Progenitor cell of endocrine pancreas (in vitro differentiated cells): Measurements from ENCODE around the gene SH3BP5. TPM values are rescaled to one million over a fixed set of nuclear protein-coding genes. Genes with fewer than 3 reads are reported as not detected.

ENCODE experiments used
- DNase-seq: peaks from one replicate; pipeline ENCODE4 v3.0.0; 2021; ENCODE audit warnings: low spot score; ENCODE audit not compliant: unreplicated experiment
- H3K27ac Mint-ChIP-seq: 2 replicates; pipeline ENCODE4 v1.8.0; 2021; ENCODE audit warnings: mild to moderate bottlenecking, moderate library complexity, mixed read lengths
- H3K27me3 Mint-ChIP-seq: 2 replicates; pipeline ENCODE4 v1.8.0; 2021; ENCODE audit warnings: mixed read lengths
- H3K36me3 Mint-ChIP-seq: 2 replicates; pipeline ENCODE4 v1.8.0; 2022; ENCODE audit warnings: mixed read lengths; ENCODE audit not compliant: insufficient read depth
- H3K4me1 Mint-ChIP-seq: 2 replicates; pipeline ENCODE4 v1.8.0; 2021; ENCODE audit warnings: low read depth, mixed read lengths
- H3K4me3 Mint-ChIP-seq: 2 replicates; pipeline ENCODE4 v1.8.0; 2021; ENCODE audit warnings: low read depth, mild to moderate bottlenecking, moderate library complexity, mixed read lengths
- H3K9me3 Mint-ChIP-seq: 2 replicates; pipeline ENCODE4 v1.8.0; 2021; ENCODE audit warnings: low read depth, mixed read lengths
- total RNA-seq: library from RNA; stranded (reverse); gene quantifications from 2 replicates; pipeline ENCODE4 v1.2.1, GENCODE V29; 2021
- TF ChIP-seq, protein P1 (sequence below): fragments of 200-600 bp; sonication (generic); IDR thresholded peaks from one replicate; pipeline ENCODE4 v1.5.0; 2021; ENCODE audit warnings: antibody characterized with exemption, mild to moderate bottlenecking; ENCODE audit not compliant: unreplicated experiment

The SH3BP5 gene
- total RNA-seq, 1 donor from 2014 or later = 11.6 TPM

DNA sequence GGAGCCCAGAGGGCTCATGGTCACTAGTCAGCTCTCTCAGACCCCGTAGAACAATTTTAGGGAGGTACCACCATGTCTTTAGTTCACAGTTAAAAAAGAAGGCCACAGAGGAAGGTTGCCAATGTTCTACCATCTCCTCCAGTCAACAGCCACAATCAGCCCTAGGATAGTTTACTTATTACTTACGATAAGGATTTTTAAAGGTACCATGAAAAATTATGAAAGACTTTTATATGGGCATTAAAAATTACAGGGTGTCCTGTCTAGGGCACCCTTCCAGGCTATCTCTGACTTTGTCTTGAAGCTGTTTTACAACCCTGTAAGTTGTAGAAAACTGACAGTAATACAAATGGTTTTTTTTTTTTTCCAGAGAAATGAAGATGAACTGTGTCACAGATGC is 68.5 kb downstream of the SH3BP5 start:
- no peak overlapping the region for H3K4me3 Mint-ChIP-seq
- no peaks in the 10 kb centered on the region for H3K27me3 Mint-ChIP-seq
- peaks cover 4% of the 10 kb centered on the region for H3K36me3 Mint-ChIP-seq
- no peak for DNase-seq
- no peaks in the 10 kb centered on the region for H3K4me1 Mint-ChIP-seq
- no peak overlapping the region for H3K27ac Mint-ChIP-seq
- TF ChIP-seq, protein P1, sequence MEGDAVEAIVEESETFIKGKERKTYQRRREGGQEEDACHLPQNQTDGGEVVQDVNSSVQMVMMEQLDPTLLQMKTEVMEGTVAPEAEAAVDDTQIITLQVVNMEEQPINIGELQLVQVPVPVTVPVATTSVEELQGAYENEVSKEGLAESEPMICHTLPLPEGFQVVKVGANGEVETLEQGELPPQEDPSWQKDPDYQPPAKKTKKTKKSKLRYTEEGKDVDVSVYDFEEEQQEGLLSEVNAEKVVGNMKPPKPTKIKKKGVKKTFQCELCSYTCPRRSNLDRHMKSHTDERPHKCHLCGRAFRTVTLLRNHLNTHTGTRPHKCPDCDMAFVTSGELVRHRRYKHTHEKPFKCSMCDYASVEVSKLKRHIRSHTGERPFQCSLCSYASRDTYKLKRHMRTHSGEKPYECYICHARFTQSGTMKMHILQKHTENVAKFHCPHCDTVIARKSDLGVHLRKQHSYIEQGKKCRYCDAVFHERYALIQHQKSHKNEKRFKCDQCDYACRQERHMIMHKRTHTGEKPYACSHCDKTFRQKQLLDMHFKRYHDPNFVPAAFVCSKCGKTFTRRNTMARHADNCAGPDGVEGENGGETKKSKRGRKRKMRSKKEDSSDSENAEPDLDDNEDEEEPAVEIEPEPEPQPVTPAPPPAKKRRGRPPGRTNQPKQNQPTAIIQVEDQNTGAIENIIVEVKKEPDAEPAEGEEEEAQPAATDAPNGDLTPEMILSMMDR = no peak
- no peaks in the 10 kb centered on the region for H3K9me3 Mint-ChIP-seq

DNA sequence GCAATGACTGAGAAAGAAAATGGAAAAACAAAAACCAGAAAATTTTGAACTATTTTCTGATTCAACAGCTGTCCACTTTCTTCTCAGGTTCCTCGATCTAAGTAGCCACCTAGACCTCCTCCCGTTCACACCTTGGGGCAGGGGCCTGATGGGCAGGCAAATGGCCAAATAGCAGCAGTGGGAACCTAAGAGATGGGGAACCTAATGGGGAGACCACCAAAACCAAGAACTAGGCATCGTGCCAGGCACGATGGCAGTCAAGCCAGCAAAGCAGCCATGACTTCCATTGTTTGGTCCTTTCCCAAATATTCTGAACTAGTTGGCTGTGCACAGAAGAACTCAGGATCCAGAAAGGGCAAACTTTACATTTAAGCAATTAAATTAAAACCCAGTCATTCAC is 69.3 kb downstream of the SH3BP5 start:
- peaks cover 7% of the 10 kb centered on the region for H3K36me3 Mint-ChIP-seq

DNA sequence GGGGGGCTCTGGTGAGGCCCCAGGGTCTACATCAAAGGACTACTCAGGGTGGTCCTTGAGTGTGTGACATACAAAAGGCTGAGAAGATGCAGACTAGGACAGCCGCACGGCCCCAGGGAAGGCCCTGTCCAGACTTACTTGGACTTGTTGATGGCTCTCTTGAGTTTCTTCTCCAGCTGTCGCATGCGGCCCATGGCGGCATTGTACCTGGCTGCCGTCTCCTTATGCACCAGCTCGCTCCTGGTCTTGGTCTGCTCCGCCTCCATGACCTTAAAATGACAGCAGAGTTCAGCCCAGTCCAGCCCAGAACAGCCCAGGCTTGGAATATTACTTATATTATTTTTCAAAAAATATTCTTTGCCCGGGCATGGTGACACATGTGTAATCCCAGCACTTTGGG is 70.4 kb downstream of the SH3BP5 start:
- TF ChIP-seq, protein P1 = no peak
- DNase-seq = no peak
- no peaks in the 10 kb centered on the region for H3K27me3 Mint-ChIP-seq
- peaks cover 9% of the 10 kb centered on the region for H3K36me3 Mint-ChIP-seq
- no peaks in the 10 kb centered on the region for H3K9me3 Mint-ChIP-seq
- no peak overlapping the region for H3K27ac Mint-ChIP-seq
- no peaks in the 10 kb centered on the region for H3K4me1 Mint-ChIP-seq
- H3K4me3 Mint-ChIP-seq = no peak overlapping the region

More for the DNA sequence above, 69.3 kb downstream of the SH3BP5 start:
- Mint-ChIP-seq H3K9me3 (no peaks in the 10 kb centered on the region), H3K4me3 (no peak overlapping the region), H3K27me3 (no peaks in the 10 kb centered on the region), H3K27ac (no peak overlapping the region), H3K4me1 (no peaks in the 10 kb centered on the region)
- DNase-seq = no peak
- TF ChIP-seq, protein P1 = no peak

DNA sequence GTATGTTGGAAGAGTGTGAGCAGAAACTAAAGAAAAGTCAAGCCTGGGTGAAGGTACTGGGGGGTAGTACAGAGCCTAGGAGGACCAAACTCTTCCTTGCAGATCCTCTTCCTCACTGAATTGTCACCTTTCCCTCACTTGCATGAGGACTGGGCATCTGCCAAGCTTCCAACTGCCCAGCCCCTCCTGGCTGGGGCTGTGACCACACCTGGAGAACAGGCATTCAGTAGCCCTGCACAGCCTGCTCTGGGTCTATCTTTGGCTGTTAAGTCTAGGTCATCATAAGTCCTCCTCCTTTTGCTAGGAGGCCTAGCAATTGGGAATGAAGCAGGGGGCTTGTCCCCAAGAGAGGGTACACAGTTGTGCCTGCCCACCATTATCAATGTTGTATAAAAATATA is 71.1 kb downstream of the SH3BP5 start:
- Mint-ChIP-seq H3K27ac (peak overlapping the region; percentile 64), H3K9me3 (no peaks in the 10 kb centered on the region)

DNA sequence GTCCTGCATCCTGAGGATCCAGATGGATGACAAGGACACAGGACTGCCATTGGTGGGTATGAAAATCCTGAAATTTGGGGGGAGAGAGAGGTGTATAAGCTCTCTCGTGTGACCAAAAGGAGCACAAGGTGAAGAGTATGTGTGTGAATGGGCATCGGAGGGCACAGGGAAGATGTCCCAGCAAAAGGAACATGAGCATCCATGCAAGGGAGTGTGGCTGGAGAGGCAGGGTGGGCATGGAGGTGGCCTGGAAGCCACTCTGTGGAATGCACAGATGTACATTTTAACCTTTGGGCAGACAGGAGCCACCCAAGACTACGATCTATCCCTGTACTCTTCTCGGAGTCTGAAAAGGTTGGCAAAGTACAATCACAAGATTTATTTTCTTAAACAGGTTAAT is 71.9 kb downstream of the SH3BP5 start:
- H3K4me3 Mint-ChIP-seq = no peak overlapping the region
- peaks cover 11% of the 10 kb centered on the region for H3K36me3 Mint-ChIP-seq
- no peaks in the 10 kb centered on the region for H3K9me3 Mint-ChIP-seq
- H3K27ac Mint-ChIP-seq = no peak overlapping the region
- no peak for DNase-seq
- H3K27me3 Mint-ChIP-seq = no peaks in the 10 kb centered on the region
- no peaks in the 10 kb centered on the region for H3K4me1 Mint-ChIP-seq
- TF ChIP-seq, protein P1 = no peak

More for the DNA sequence above, 71.1 kb downstream of the SH3BP5 start:
- Mint-ChIP-seq H3K4me3 (no peak overlapping the region), H3K27me3 (no peaks in the 10 kb centered on the region), H3K36me3 (peaks cover 9% of the 10 kb centered on the region), H3K4me1 (no peaks in the 10 kb centered on the region)
- TF ChIP-seq, protein P1 = no peak
- no peak for DNase-seq
